HEK293T (cell line): ENCODE data around the gene PSMD14.

Experiments
- BHLHE40 ChIP-seq: fragments of 450-650 bp; IDR thresholded peaks from 2 replicates; pipeline ENCODE4 v1.6.1; 2016; ENCODE audit warnings: mild to moderate bottlenecking, moderate library complexity, borderline replicate concordance
- ELF4 ChIP-seq: fragments of 450-650 bp; IDR thresholded peaks from 2 replicates; pipeline ENCODE4 v1.6.1; 2017; ENCODE audit warnings: antibody characterized with exemption
- FOXA1 ChIP-seq: fragments of 450-650 bp; IDR thresholded peaks from 2 replicates; pipeline ENCODE4 v1.6.1; 2016; ENCODE audit warnings: mild to moderate bottlenecking
- FOXK2 ChIP-seq: fragments of 450-650 bp; IDR thresholded peaks from 2 replicates; pipeline ENCODE4 v1.6.1; 2016; ENCODE audit warnings: mild to moderate bottlenecking
- L3MBTL2 ChIP-seq: fragments of 450-650 bp; conservative IDR thresholded peaks from 2 replicates; pipeline ENCODE4 v1.6.1; 2016; ENCODE audit warnings: mild to moderate bottlenecking
- SP1 ChIP-seq: fragments of 450-650 bp; IDR thresholded peaks from 2 replicates; pipeline ENCODE4 v1.6.1; 2017
- ZNF384 ChIP-seq: fragments of 450-650 bp; IDR thresholded peaks from 2 replicates; pipeline ENCODE4 v1.6.1; 2016

GRCh38 chr2:161445097-161445496 lies 136.9 kb downstream of the PSMD14 start:
- TF ChIP-seq ZNF384, result no peak
- no peak for TF ChIP-seq FOXA1
- no peak for TF ChIP-seq FOXK2
- no peak for TF ChIP-seq SP1
- TF ChIP-seq BHLHE40, result no peak
- no peak for TF ChIP-seq L3MBTL2
- no peak for TF ChIP-seq ELF4
